A549 treated with AZD9567 at 1 μM for 4 hours (cell line): Measurements from ENCODE around the gene LEFTY1. TPM values are rescaled to one million over a fixed set of nuclear protein-coding genes. Genes with fewer than 3 reads are reported as not detected.

Experiments
- total RNA-seq: library from RNA; stranded (reverse); fragments of 200-300 nt; extraction: Qiagen RNA extraction; gene quantifications from 5 replicates; pipeline ENCODE4 v1.2.3, GENCODE V29; 2022; ENCODE audit not compliant: insufficient read depth

Gene LEFTY1, protein sequence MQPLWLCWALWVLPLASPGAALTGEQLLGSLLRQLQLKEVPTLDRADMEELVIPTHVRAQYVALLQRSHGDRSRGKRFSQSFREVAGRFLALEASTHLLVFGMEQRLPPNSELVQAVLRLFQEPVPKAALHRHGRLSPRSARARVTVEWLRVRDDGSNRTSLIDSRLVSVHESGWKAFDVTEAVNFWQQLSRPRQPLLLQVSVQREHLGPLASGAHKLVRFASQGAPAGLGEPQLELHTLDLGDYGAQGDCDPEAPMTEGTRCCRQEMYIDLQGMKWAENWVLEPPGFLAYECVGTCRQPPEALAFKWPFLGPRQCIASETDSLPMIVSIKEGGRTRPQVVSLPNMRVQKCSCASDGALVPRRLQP
- 0.55 to 1.2 TPM (median 0.95 TPM) in 4 of 5 replicates, not detected in the other for total RNA-seq

DNA sequence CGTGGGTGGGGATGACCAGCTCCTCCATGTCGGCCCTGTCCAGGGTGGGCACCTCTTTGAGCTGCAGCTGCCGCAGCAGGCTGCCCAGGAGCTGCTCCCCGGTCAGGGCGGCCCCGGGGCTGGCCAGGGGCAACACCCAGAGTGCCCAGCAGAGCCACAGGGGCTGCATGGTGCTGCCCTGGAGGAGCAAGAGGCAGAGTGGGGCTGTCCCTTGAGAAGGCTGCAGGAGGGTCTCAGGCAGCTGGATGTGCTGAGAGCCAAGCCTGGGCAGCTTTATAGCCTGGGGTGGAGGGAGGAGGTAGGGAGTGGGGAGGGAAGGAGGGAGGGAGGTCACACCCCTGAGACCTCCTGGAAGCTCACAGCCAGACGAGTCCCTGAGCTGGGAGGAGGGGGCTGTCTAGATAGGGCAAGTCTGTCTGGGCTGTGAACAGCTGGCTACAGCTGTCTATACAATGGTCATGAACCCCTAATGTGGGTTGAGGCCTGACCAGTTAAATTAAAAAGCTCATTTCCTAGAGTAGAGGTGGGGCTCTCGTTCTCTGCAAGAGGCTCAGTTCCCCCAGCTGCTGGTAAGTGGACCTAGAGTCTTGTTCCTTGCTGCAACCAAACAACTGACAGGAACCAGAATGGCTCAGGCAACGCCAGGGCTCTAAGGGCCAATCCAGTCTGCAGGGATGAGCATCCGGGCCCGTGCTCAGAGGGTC lies at the start of gene LEFTY1:
TSS of gene LEFTY1 (minus strand) at position 249 of the 704 bp plus-strand sequence. CDS start at position 169, 80 bp downstream.

DNA sequence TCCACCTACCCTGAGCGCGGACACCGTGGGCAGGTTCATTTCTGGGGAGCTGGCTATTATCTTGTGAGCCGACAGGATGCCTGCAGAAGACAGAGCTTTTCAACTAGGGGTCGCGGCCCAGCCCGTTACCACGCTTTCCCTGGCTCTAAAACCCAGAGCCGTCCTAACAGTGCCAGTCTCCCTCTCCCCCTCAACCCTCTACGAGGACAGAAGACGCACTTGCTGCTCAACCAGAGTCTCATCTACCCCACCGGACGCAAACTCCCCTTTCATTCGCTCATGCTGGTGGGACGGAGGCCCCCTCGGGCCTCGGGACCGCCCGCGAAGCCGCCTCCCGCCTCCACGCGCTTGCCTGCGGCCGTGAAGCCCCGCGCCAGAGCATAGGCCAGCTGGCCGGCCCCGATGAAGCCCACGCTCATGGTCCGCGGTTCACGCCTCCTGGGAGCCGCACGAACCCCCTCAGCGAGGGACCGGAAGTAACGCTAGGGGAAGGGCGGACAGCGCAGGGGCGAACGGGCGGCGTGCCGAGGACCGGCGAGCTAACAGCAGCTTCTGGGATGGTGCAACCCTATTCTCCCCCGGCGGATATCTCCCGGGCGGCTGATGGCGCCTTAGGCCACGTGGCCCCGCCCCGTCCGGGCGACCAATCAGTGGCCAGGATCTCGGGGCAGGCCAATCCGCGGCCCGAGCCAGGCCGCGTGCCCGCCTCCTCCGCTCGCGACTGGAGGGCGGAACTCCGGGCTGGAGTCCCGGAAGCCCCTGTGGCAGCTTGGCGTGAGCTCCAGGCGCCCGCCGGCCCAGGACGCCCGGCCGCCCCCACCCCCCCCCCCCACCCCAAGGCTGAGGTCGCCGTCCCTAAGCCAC lies 35.0 kb upstream of the LEFTY1 start, which contains the start of gene PYCR2:
TSS of gene PYCR2 (minus strand) at position 559 of the 864 bp plus-strand sequence. CDS start at position 419, 140 bp downstream.

DNA sequence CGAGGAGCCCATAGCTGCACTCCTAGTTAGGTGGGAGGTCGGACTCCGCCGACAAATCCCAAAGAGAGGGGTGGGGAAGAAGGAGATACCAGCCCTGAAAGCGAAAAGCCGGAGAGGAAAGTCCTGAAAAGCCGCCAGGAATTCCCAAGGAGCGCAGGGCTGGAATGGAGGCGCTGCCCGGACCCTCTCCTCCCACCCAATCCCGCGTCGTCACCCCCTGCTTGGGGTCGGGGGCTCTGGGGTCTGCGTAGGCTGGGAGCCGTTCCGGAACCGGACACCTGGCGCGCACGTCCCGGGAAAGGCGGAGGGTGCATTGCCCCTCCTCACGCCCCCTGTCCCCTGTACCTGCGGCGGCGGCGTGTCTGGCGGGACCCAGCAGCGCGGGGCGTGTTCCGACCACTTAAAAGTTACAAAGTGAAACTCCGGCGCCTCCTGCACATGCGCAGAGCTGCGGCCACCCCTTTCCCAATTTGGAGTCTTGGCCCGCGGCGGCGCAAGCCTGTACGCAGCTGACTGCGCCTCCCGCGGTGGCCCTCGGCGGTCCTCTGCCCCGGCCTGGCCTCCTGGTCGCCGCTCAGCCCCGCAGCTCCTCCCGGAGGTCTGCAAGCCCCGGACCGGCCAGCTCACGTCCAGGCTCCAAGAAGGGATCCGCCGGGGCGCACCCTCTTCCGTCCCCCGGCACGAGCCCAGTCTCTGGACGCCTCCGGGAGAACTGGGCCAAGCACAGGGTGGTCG lies 6.8 kb downstream of the LEFTY1 start, which contains the start of gene TMEM63A:
TSS of gene TMEM63A (minus strand) at position 422 of the 735 bp plus-strand sequence. CDS start 4,800 bp downstream, outside the sequence.

Other genes starting within 250 kb of the LEFTY1 start
- gene ENAH, start 236.0 kb downstream of the LEFTY1 start, total RNA-seq, result 60.6 to 83.2 TPM (median 76.0 TPM) in 5 replicates
- gene SRP9, start 111.3 kb downstream of the LEFTY1 start, total RNA-seq, result 234 to 517 TPM (median 255 TPM) in 5 replicates
- 193 to 297 TPM (median 215 TPM) in 5 replicates for gene EPHX1, start 79.0 kb downstream of the LEFTY1 start, total RNA-seq
- gene TMEM63A, start 6.8 kb downstream of the LEFTY1 start, total RNA-seq, result 5.2 to 6.5 TPM (median 5.3 TPM) in 5 replicates
- 53.6 to 63.4 TPM (median 57.8 TPM) in 5 replicates for gene PYCR2, start 35.1 kb upstream of the LEFTY1 start, total RNA-seq
- gene LEFTY2, start 52.1 kb upstream of the LEFTY1 start, total RNA-seq, result 0.13 to 0.25 TPM (median 0.15 TPM) in 3 of 5 replicates, not detected in the others
- gene SDE2, start 110.2 kb upstream of the LEFTY1 start, total RNA-seq, result 6.8 to 10.6 TPM (median 7.6 TPM) in 5 replicates
- gene H3-3A, start 173.6 kb upstream of the LEFTY1 start, total RNA-seq, result 407 to 479 TPM (median 458 TPM) in 5 replicates